Parathyroid adenoma (tissue), 2 donors: Measurements from ENCODE around the gene PARP3.
"Not testable (repeated sequence)": the region's sequence is repeated elsewhere in the genome, so short reads cannot be mapped to it uniquely, and the experiment has no call there.

ENCODE experiments used
- H2AFZ ChIP-seq: fragments of 300-600 bp; sonication (generic); one replicate; pipeline ENCODE4 v1.7.0; 2017; ENCODE audit warnings: antibody characterized with exemption, mild to moderate bottlenecking
- H3K27ac ChIP-seq: fragments of 300-600 bp; sonication (generic); one replicate; pipeline ENCODE4 v1.7.0; 2017
- H3K27me3 ChIP-seq: fragments of 300-600 bp; sonication (generic); one replicate; pipeline ENCODE4 v1.7.0; 2017; ENCODE audit warnings: low read length; ENCODE audit not compliant: control insufficient read depth, insufficient read depth
- H3K36me3 ChIP-seq: fragments of 300-600 bp; sonication (generic); one replicate; pipeline ENCODE4 v1.7.0; 2017; ENCODE audit warnings: low read length; ENCODE audit not compliant: control insufficient read depth, insufficient read depth
- H3K4me1 ChIP-seq: fragments of 300-600 bp; sonication (generic); one replicate; pipeline ENCODE4 v1.7.0; 2017; ENCODE audit warnings: control low read depth
- H3K4me2 ChIP-seq: fragments of 300-600 bp; sonication (generic); one replicate; pipeline ENCODE4 v1.7.0; 2017; ENCODE audit warnings: low read length
- H3K4me3 ChIP-seq: fragments of 300-600 bp; sonication (generic); one replicate; pipeline ENCODE4 v1.7.0; 2017; ENCODE audit warnings: low read depth, low read length
- H3K79me2 ChIP-seq: fragments of 300-600 bp; sonication (generic); one replicate; pipeline ENCODE4 v1.7.0; 2017; ENCODE audit warnings: control low read depth
- H3K9ac ChIP-seq: fragments of 300-600 bp; sonication (generic); one replicate; pipeline ENCODE4 v1.7.0; 2017; ENCODE audit warnings: mild to moderate bottlenecking
- H3K9me3 ChIP-seq: fragments of 300-600 bp; sonication (generic); one replicate; pipeline ENCODE4 v1.7.0; 2017; ENCODE audit warnings: low read length; ENCODE audit not compliant: control insufficient read depth
- CTCF ChIP-seq: fragments of 300-600 bp; sonication (generic); IDR thresholded peaks from one replicate; pipeline ENCODE4 v1.7.0; 2017; ENCODE audit warnings: antibody characterized with exemption, mild to moderate bottlenecking
- donor health status: primary hyperparathyroidism.

Gene PARP3

GRCh38 chr3:51921081-51921578 lies 21.0 kb upstream of the PARP3 start:
- H3K27me3 ChIP-seq, result no peaks in the 10 kb centered on the region
- H3K4me2 ChIP-seq, result no peak overlapping the region
- no peaks in the 10 kb centered on the region for H3K4me1 ChIP-seq
- H3K4me3 ChIP-seq, result no peak overlapping the region
- no peak overlapping the region for H3K9ac ChIP-seq
- no peaks in the 10 kb centered on the region for H3K79me2 ChIP-seq
- no peaks in the 10 kb centered on the region for H3K9me3 ChIP-seq
- no peak overlapping the region for H3K27ac ChIP-seq
- no peak overlapping the region for H2AFZ ChIP-seq
- TF ChIP-seq CTCF, result no peak
- no peaks in the 10 kb centered on the region for H3K36me3 ChIP-seq

GRCh38 chr3:51927061-51927977 lies 14.8 kb upstream of the PARP3 start:
- Histone ChIP-seq H3K4me1 (no peaks in the 10 kb centered on the region), H3K4me2 (no peak overlapping the region), H3K9me3 (no peaks in the 10 kb centered on the region), H3K79me2 (no peaks in the 10 kb centered on the region), H2AFZ (no peak overlapping the region), H3K36me3 (no peaks in the 10 kb centered on the region), H3K4me3 (no peak overlapping the region), H3K27me3 (no peaks in the 10 kb centered on the region), H3K9ac (no peak overlapping the region), H3K27ac (no peak overlapping the region)
- TF ChIP-seq CTCF, result no peak

- Histone ChIP-seq H3K4me1 (no peaks in the 10 kb centered on the region), H3K4me2 (no peak overlapping the region), H3K4me3 (no peak overlapping the region), H3K27ac (no peak overlapping the region), H3K27me3 (no peaks in the 10 kb centered on the region), H3K79me2 (no peaks in the 10 kb centered on the region), H3K9me3 (no peaks in the 10 kb centered on the region), H3K36me3 (no peaks in the 10 kb centered on the region), H3K9ac (no peak overlapping the region), H2AFZ (no peak overlapping the region)
- TF ChIP-seq CTCF, result no peak
These were observed 13.7 kb upstream of the PARP3 start for GRCh38 chr3:51928438-51928837.

- H3K79me2 ChIP-seq, H3K27me3 ChIP-seq, H3K9me3 ChIP-seq, H3K4me2 ChIP-seq, H3K4me1 ChIP-seq, H2AFZ ChIP-seq, H3K4me3 ChIP-seq, H3K9ac ChIP-seq, H3K36me3 ChIP-seq, H3K27ac ChIP-seq: not testable (repeated sequence)
These were observed 13.2 kb upstream of the PARP3 start for GRCh38 chr3:51928981-51929380.

- Histone ChIP-seq H3K79me2 (no peaks in the 10 kb centered on the region), H2AFZ (no peak overlapping the region), H3K27me3 (no peaks in the 10 kb centered on the region), H3K9me3 (no peaks in the 10 kb centered on the region), H3K9ac (no peak overlapping the region), H3K4me1 (no peaks in the 10 kb centered on the region), H3K4me3 (no peak overlapping the region), H3K36me3 (no peaks in the 10 kb centered on the region), H3K27ac (no peak overlapping the region), H3K4me2 (no peak overlapping the region)
- no peak for TF ChIP-seq CTCF
These were observed 12.7 kb upstream of the PARP3 start for GRCh38 chr3:51929420-51930003.
